GM21619 (cell line): ENCODE results near the gene IFIT3.
"Not testable (repeated sequence)": the region's sequence is repeated elsewhere in the genome, so short reads cannot be mapped to it uniquely, and the experiment has no call there.

Experiments used
- ATAC-seq: cut with Tn5 transposase; IDR thresholded peaks from one replicate; pipeline ENCODE4 v1.9.1; 2021; ENCODE audit not compliant: unreplicated experiment

IFIT3 gene

DNA sequence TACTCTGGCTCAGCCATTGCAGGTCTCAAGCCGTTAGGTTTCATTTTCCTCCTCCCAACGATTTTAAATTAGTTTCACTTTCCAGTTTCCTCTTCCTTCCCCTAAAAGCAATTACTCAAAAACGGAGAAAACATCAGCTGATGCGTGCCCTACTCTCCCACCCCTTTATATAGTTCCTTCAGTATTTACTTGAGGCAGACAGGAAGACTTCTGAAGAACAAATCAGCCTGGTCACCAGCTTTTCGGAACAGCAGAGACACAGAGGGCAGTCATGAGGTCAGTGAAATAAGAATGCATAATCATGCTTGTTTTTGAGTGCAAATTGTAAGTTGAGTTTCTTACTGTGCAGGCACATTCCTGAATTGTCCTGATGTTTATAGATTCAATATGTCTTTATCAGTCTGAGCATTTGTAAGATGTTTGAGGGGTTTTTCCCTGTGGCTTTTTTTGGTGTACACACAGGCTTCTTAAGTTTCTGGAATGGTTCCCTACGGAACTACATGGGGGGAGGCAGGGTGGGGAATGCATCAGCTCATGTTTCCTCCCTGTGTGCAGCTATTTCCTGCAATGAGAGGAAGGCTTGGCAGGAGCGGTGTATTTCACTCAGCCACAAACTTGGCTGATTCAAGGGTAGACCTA lies at the start of gene IFIT3:
Gene IFIT3, plus strand, starts transcription at position 195 of the 639 bp plus-strand sequence. Its CDS starts 77 bp downstream, at position 272.
- peak; percentile 32 for ATAC-seq

- ATAC-seq: no peak
Measured at GRCh38 chr10:89278034-89278535, 49.7 kb upstream of the IFIT3 start.

GRCh38 chr10:89278900-89279392 lies 48.9 kb upstream of the IFIT3 start:
- ATAC-seq: no peak

DNA sequence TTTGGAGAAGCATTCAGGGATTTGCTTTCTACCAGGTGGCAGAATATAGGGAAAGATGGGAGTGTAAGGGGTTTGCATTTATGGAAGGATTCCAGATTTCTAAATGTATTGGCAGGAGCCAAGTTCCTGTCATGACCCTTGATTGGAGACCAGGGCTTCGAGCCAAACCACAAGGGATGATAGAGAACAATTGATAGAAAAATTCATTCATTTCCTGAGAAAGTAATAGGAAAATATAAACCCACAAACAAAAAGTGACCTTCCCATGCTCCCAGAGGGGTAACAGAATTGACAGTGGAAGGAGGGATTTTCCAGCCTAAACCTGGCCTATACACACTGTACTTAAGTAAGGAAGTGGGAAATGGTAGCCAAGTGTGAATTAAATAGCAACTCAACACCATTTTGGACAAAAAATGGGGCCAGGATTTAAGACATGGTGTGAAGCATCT lies 48.4 kb upstream of the IFIT3 start:
- ATAC-seq: no peak

DNA sequence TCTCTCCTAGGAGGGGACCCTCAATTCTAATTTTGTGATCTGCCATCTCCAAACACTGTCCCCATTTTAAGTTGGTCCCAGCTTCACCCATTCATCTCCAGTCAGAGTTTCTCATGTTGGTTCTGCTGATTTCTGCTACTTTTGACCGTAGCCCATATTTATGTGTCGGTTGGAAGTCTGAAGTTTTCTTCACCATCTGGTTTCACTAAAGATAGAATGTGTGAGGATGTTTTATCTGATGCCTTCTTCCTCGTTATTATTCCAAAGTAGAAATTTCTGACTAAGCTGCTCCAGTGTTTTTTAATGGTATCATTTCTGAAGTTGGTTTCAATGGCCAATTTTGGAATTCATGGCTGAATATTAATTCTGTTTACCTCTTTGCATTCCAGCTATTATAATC lies 47.3 kb upstream of the IFIT3 start:
- ATAC-seq: no peak

DNA sequence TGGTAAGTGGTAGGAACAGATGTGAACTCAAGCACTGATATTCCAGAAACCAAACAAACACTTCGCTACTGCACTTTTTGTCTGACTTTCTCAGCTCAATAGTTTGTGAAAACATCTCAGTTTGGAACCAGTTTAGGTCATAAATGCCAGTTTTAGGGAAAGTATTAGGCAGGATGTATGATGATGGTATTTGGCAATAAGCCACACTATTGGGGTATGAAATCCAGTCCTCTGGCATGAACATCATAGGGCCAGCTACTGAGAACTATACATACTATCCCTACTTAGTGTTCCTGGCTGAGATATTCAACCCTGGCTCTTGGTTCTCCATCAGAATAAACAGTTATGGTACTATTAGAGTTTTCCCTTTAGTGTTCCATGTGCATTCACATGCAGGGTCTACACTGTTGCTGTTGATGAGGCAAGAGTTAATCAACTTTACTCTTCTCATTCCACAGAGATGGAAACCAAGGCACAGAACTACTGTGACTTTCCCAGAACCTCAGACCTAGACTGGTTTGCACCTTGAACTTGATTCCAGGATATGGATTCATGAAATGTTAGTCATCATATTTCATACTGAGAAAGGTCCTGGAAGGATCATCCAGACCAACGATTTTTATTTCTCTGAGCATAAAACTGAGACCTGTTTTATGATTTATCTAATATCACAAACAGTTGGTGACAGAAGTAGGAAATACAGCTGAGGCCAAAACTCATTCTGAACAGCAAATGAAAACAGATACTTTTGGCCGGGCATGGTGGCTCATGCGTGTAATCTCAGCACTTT lies 46.0 kb upstream of the IFIT3 start:
- no peak for ATAC-seq

GRCh38 chr10:89283025-89283935 lies 44.5 kb upstream of the IFIT3 start:
- no peak for ATAC-seq

- no peak for ATAC-seq
Measured at GRCh38 chr10:89283936-89284475, 43.8 kb upstream of the IFIT3 start.

GRCh38 chr10:89284711-89285110 lies 43.1 kb upstream of the IFIT3 start:
- ATAC-seq: not testable (repeated sequence)

- not testable (repeated sequence) for ATAC-seq
Measured at GRCh38 chr10:89285303-89285702, 42.5 kb upstream of the IFIT3 start.

DNA sequence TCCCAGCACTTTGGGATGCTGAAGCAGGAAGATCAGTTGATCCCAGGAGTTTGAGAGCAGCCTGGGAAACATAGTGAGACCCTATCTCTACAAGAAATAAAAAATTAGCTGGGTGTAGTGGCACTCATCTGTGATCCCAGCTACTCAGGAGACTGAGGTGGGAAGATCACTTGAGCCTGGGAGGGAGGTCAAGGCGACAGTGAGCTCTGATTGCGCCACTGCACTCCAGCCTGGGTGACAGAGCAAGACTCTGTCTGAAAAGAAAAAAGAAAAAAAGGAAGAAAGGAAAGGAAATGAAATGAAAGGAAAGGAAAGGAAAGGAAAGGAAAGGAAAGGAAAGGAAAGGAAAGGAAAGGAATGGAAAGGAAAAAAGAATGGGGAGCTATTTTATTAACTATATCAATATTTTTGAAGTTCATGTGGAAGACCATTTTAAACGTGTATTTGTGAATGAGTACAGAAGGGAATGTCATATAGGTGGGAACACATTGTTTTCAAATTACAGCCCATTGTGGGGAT lies 33.0 kb upstream of the IFIT3 start:
- no peak for ATAC-seq

DNA sequence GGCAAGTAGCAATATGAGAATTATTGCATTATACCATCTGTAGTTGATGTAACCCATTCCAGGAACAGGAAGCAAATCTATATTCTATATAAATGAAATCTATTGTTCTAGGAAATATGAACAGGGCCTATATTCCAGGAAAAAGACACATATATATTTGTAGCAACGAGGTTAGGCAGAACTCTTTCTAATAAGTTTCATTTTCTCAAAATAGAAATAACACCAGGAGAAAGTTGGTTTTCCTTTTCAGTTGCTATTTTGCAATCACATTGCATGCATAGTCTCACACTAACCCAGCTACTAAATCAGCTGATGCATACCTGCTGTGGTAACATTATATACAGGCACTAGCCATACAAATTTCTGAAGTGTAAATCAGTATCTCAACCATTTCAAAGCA lies 32.2 kb upstream of the IFIT3 start:
- ATAC-seq: no peak

- ATAC-seq: no peak
Measured at GRCh38 chr10:89296220-89296648, 31.6 kb upstream of the IFIT3 start.

- ATAC-seq: no peak
Measured at GRCh38 chr10:89297356-89297755, 30.4 kb upstream of the IFIT3 start.

DNA sequence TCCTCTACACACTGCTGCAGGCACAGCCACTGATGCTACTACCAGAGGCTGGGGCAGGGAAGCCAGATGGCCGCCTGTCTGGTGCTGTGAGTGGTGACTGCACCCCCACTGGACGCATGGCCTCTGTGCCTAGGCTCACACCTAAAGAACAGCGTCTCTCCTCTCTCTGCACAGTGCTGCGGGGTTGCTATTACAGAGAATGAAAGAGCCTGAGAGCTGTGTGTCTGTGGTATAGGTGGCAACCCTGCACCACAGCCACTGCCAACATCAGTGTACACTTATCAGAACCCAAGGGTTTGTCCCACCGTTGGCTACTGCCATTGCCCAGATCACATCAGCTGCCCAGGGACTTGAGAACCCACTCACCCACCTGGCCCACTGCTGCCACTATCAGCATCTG lies 30.0 kb upstream of the IFIT3 start:
- ATAC-seq: no peak

GRCh38 chr10:89299031-89299430 lies 28.8 kb upstream of the IFIT3 start:
- no peak for ATAC-seq

- no peak for ATAC-seq
Measured at GRCh38 chr10:89301232-89301631, 26.6 kb upstream of the IFIT3 start.

GRCh38 chr10:89301721-89302445 lies 25.9 kb upstream of the IFIT3 start, which contains the start of gene IFIT2:
TSS of gene IFIT2 (plus strand) at chr10:89302046. CDS start at chr10:89302124, 78 bp downstream.
- peak; percentile 67 for ATAC-seq

GRCh38 chr10:89302625-89303024 lies 25.2 kb upstream of the IFIT3 start:
- no peak for ATAC-seq

- ATAC-seq: no peak
Measured at GRCh38 chr10:89303161-89303560, 24.6 kb upstream of the IFIT3 start.
